ENCODE measurements around the gene NR3C1.

DNA sequence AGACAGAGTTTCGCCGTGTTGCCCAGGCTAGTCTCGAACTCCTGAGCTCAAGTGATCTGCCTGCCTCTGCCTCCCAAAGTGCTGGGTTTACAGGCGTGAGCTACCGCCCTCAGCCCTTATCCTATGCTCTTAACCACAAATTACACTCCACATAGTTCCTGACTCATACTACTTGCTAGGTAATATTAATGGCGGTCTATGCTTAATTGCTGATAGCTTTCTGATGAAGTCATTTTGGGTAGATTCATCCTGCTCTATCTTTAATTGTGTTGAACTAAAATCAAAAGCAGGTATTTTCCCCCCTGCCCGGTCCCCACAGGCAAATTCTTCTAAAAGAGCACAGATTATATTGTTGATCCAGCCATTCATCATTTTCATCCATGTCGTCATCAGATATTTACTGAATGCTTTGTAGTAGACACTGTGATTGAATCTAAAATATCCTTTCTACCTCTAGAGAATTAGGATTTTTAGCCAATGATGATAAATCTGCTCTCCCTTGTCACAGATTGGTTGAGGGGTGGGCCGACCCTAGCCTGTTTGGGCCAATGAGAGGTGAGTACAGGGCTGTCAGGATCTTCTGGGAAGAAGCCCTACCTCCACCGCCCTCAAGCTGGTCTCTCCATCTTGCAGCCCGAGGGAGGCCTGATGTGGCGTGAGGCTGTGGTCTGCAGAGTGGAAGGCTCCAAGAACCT, 144.8 kb downstream of the NR3C1 start:
- TF ChIP-seq TAF1 (IDR thresholded peaks at IDR 0.05; ENCODE audit: low read depth, low read length) (no peak), POLR2A (IDR thresholded peaks at IDR 0.05; ENCODE audit: low read depth, low read length) (no peak), PAX5 (IDR thresholded peaks at IDR 0.05; ENCODE audit: insufficient read depth, low read length, severe bottlenecking) (no peak), SPI1 (IDR thresholded peaks at IDR 0.05; ENCODE audit: low read depth, low read length) (no peak), POLR2AphosphoS5 (IDR thresholded peaks at IDR 0.05; ENCODE audit: low read depth, low read length) (no peak), POU2F2 (IDR thresholded peaks at IDR 0.05; ENCODE audit: low read depth, low read length) (no peak)

Measured in GM12891 (cell line).